Activated CD4-positive, alpha-beta memory T cell treated with anti-CD3 and anti-CD28 coated beads for 36 hours (primary cell): ENCODE data around the gene MAEA. TPM values are rescaled to one million over a fixed set of nuclear protein-coding genes. Genes with fewer than 3 reads are reported as not detected.

Experiments
- CTCF ChIA-PET: fragments of 350-600 bp; sonication (Branson Sonifier 250); formaldehyde crosslinking; loops from one replicate; lab custom pipeline; 2021; ENCODE audit warnings: antibody characterized with exemption, inconsistent platforms; lab: Charles Lee
- POLR2A ChIA-PET: fragments of 350-600 bp; sonication (Branson Sonifier 250); formaldehyde crosslinking; loops from one replicate; lab custom pipeline; 2021; ENCODE audit warnings: antibody characterized with exemption; lab: Charles Lee
- DNase-seq: peaks from one replicate; pipeline ENCODE4 v3.0.0-alpha.2; 2020
- H3K27ac Mint-ChIP-seq: one replicate; pipeline ENCODE4 v1.8.0; 2021; ENCODE audit warnings: mixed read lengths
- H3K27me3 Mint-ChIP-seq: one replicate; pipeline ENCODE4 v1.8.0; 2021; ENCODE audit warnings: mixed read lengths
- H3K36me3 Mint-ChIP-seq: one replicate; pipeline ENCODE4 v1.8.0; 2021; ENCODE audit warnings: mixed read lengths
- H3K4me1 Mint-ChIP-seq: one replicate; pipeline ENCODE4 v1.8.0; 2021; ENCODE audit warnings: low read depth, mixed read lengths
- H3K4me3 Mint-ChIP-seq: one replicate; pipeline ENCODE4 v1.8.0; 2021; ENCODE audit warnings: mild to moderate bottlenecking, mixed read lengths
- H3K9me3 Mint-ChIP-seq: one replicate; pipeline ENCODE4 v1.8.0; 2021; ENCODE audit warnings: mixed read lengths
- intact Hi-C: fragments of 100-400 bp; cut with micrococcal nuclease; formaldehyde crosslinking; loops from one replicate; pipeline ENCODE4 v1.15.1; 2023
- total RNA-seq, 2 experiments: library from RNA; stranded (reverse); gene quantifications; one replicate each; pipeline ENCODE4 v1.2.3, GENCODE V29; 2021

The MAEA gene
- total RNA-seq, 2 experiments from 2014 or later = 47.3 to 50.3 TPM

- POLR2A ChIA-PET = interaction anchor here (1.0 to 3.5 kb wide), 6 partner anchors 12 to 176 kb away, joined by 3 to 45 read pairs (median 6); partner anchors contain the start of genes CTBP1 and MAEA
- Mint-ChIP-seq H3K27me3 (no peaks in the 10 kb centered on the region), H3K4me3 (peak within 1 kb of the TSS; percentile 82), H3K9me3 (no peaks in the 10 kb centered on the region), H3K36me3 (peaks cover 7% of the 10 kb centered on the region), H3K27ac (peak within 1 kb of the TSS; percentile 90), H3K4me1 (peaks cover 50% of the 10 kb centered on the region)
- intact Hi-C loops = loop anchor here (1.0 to 5.0 kb wide), 12 partner anchors 16 to 414 kb away; partner anchors contain the start of genes FGFRL1, GAK, MAEA and SLBP
- DNase-seq = peak; percentile 100
- CTCF ChIA-PET = interaction anchor here (0.7 to 3.3 kb wide), 12 partner anchors 9 to 376 kb away, joined by 3 to 17 read pairs (median 4); partner anchors contain the start of genes CTBP1 and MAEA
These were observed 57.2 kb downstream of the MAEA start, which contains the start of gene UVSSA for GRCh38 chr4:1346781-1347409. Gene UVSSA (plus strand): TSS chr4:1347208. CDS start chr4:1348092, 884 bp downstream.

- Mint-ChIP-seq H3K27ac (peak overlapping the region; percentile 90), H3K4me1 (peaks cover 47% of the 10 kb centered on the region), H3K36me3 (peaks cover 7% of the 10 kb centered on the region), H3K4me3 (peak overlapping the region; percentile 77), H3K27me3 (no peaks in the 10 kb centered on the region), H3K9me3 (no peaks in the 10 kb centered on the region)
- ChIA-PET POLR2A (interaction anchor here (1.0 to 3.5 kb wide), 4 partner anchors 13 to 176 kb away, joined by 3 to 45 read pairs (median 15); partner anchors contain the start of genes CTBP1 and MAEA), CTCF (interaction anchor here (0.8 to 3.3 kb wide), 13 partner anchors 9 to 376 kb away, joined by 3 to 17 read pairs (median 3); partner anchors contain the start of genes CTBP1 and MAEA)
- intact Hi-C loops = loop anchor here (1.0 to 5.0 kb wide), 11 partner anchors 17 to 415 kb away; partner anchors contain the start of genes FGFRL1, GAK, MAEA and SLBP
- peak; percentile 66 for DNase-seq
These were observed 57.7 kb downstream of the MAEA start for GRCh38 chr4:1347410-1347864.

- DNase-seq = no peak
- no peaks in the 10 kb centered on the region for H3K9me3 Mint-ChIP-seq
- ChIA-PET POLR2A (interaction anchor here (1.7 to 3.5 kb wide), 3 partner anchors 13 to 99 kb away, joined by 5 to 45 read pairs (median 25); partner anchors contain the start of genes CTBP1 and MAEA), CTCF (interaction anchor here (0.8 to 3.3 kb wide), 6 partner anchors 15 to 217 kb away, joined by 3 to 17 read pairs (median 3); no protein-coding TSS in a partner anchor)
- H3K27ac Mint-ChIP-seq = peak overlapping the region; percentile 90
- H3K36me3 Mint-ChIP-seq = peaks cover 7% of the 10 kb centered on the region
- intact Hi-C loops = loop anchor here (5.0 kb wide), 4 partner anchors 41 to 234 kb away; no protein-coding TSS in a partner anchor
- no peaks in the 10 kb centered on the region for H3K27me3 Mint-ChIP-seq
- H3K4me3 Mint-ChIP-seq = peak overlapping the region; percentile 77
- H3K4me1 Mint-ChIP-seq = peaks cover 45% of the 10 kb centered on the region
These were observed 58.4 kb downstream of the MAEA start for GRCh38 chr4:1348014-1348513.

DNA sequence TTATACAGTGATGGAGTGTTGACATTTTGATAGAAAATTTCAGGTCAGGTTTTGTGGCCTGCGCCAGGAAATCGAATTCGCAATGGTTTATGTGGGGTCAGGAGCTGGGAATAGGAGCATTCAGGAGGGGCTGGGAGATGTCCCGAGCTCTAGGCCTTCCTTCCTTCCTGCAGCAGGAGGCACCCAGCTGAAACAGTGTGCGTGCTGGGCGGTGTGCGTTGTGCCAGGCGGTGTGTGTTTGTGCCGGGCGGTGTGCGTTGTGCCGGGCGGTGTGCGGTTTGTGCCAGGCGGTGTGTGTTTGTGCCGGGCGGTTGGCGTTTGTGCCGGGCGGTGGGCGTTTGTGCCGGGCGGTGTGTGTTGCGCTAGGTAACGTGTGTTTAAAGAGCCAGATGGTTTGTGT is 59.1 kb downstream of the MAEA start:
- Mint-ChIP-seq H3K36me3 (peaks cover 7% of the 10 kb centered on the region), H3K27ac (peak overlapping the region; percentile 90), H3K27me3 (no peaks in the 10 kb centered on the region), H3K4me1 (peaks cover 43% of the 10 kb centered on the region), H3K4me3 (peak overlapping the region; percentile 77), H3K9me3 (no peaks in the 10 kb centered on the region)
- intact Hi-C loops = loop anchor here (5.0 kb wide), 4 partner anchors 41 to 234 kb away; no protein-coding TSS in a partner anchor
- CTCF ChIA-PET = interaction anchor here (0.6 to 2.2 kb wide), 4 partner anchors 63 to 218 kb away, joined by 3 to 9 read pairs (median 3); no protein-coding TSS in a partner anchor
- DNase-seq = no peak
- POLR2A ChIA-PET = no interaction called here

GRCh38 chr4:1349359-1350168 is 59.9 kb downstream of the MAEA start:
- H3K27ac Mint-ChIP-seq = peak overlapping the region; percentile 42
- CTCF ChIA-PET = interaction anchor here (0.6 to 2.2 kb wide), 2 partner anchors 64 to 219 kb away, joined by 3 to 9 read pairs; no protein-coding TSS in a partner anchor
- peaks cover 6% of the 10 kb centered on the region for H3K36me3 Mint-ChIP-seq
- no peaks in the 10 kb centered on the region for H3K9me3 Mint-ChIP-seq
- intact Hi-C loops = loop anchor here (2.0 to 5.0 kb wide), 5 partner anchors 42 to 233 kb away; no protein-coding TSS in a partner anchor
- POLR2A ChIA-PET = no interaction called here
- H3K4me3 Mint-ChIP-seq = no peak overlapping the region
- no peak for DNase-seq
- H3K4me1 Mint-ChIP-seq = peaks cover 41% of the 10 kb centered on the region
- no peaks in the 10 kb centered on the region for H3K27me3 Mint-ChIP-seq

GRCh38 chr4:1350169-1350520 is 60.5 kb downstream of the MAEA start:
- Mint-ChIP-seq H3K27ac (no peak overlapping the region), H3K4me1 (peaks cover 35% of the 10 kb centered on the region), H3K9me3 (no peaks in the 10 kb centered on the region), H3K27me3 (no peaks in the 10 kb centered on the region), H3K4me3 (no peak overlapping the region), H3K36me3 (peaks cover 5% of the 10 kb centered on the region)
- POLR2A ChIA-PET = no interaction called here
- CTCF ChIA-PET = interaction anchor here (0.8 to 1.2 kb wide), 3 partner anchors 32 to 219 kb away, joined by 3 to 10 read pairs (median 5); no protein-coding TSS in a partner anchor
- intact Hi-C loops = loop anchor here (2.0 kb wide), 1 partner anchor 219 kb away; no protein-coding TSS in a partner anchor
- no peak for DNase-seq

DNA sequence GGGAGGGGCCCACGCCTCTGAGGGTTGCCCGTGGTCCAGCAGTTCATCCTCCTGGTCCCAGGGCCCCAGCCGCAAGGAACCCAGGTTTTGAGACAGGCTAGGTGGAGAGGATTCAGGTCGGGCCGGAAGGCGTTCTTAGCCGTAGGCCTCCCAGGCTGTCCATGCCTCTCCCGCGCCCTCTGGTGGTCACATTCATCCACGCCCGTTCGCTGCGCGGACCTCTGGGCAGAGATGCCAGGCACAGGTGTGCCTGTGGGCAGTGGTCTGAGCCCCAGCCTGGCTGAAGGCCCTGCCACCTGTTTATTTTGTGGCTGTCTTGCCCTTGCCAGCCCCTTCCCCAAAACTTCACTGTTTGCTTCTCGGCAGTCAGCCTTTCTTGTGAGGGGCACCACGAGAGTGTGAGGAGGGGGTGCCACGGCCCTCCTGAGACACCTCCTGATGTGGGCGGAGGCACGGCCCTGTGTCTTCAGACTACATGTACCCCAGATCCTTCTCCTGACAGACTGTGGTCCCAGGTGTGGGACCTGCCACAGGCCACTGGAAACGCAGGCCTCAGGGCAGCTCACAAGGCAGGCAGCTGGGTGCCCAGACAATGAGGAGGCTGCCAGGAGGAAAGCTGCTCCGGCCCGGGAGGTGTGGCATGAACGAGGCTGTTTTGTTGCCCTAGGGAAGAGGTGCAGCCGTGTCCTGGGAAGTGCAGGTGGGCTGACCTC is 62.3 kb downstream of the MAEA start:
- DNase-seq = peak; percentile 94
- H3K4me3 Mint-ChIP-seq = no peak overlapping the region
- ChIA-PET CTCF (interaction anchor here (1.0 to 2.7 kb wide), 8 partner anchors 33 to 277 kb away, joined by 3 to 10 read pairs (median 5); partner anchors contain the start of gene MAEA), POLR2A (no interaction called here)
- peaks cover 7% of the 10 kb centered on the region for H3K36me3 Mint-ChIP-seq
- no peaks in the 10 kb centered on the region for H3K27me3 Mint-ChIP-seq
- intact Hi-C loops = loop anchor here (1.0 to 2.0 kb wide), 2 partner anchors 185 to 221 kb away; no protein-coding TSS in a partner anchor
- peaks cover 31% of the 10 kb centered on the region for H3K4me1 Mint-ChIP-seq
- H3K9me3 Mint-ChIP-seq = no peaks in the 10 kb centered on the region
- peak overlapping the region; percentile 20 for H3K27ac Mint-ChIP-seq

DNA sequence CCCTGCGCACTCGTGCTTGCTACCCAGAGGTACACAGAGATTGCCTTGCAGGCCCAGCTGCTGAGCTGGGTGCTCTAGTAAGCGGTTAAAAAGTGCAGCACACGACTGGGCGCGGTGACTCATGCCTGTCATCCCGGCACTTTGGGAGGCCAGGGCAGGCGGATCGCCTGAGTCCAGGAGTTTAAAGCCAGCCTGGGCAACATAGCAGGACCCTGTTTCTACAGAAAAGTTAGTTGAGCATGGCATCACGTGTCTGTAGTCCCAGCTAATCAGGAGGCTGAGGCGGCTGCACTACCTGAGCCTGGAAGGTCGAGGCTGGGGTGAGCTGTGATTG is 62.8 kb downstream of the MAEA start:
- no peak overlapping the region for H3K4me3 Mint-ChIP-seq
- H3K27ac Mint-ChIP-seq = no peak overlapping the region
- ChIA-PET CTCF (interaction anchor here (1.0 to 2.7 kb wide), 8 partner anchors 34 to 277 kb away, joined by 3 to 10 read pairs (median 5); partner anchors contain the start of gene MAEA), POLR2A (no interaction called here)
- H3K27me3 Mint-ChIP-seq = no peaks in the 10 kb centered on the region
- H3K36me3 Mint-ChIP-seq = peaks cover 7% of the 10 kb centered on the region
- no peaks in the 10 kb centered on the region for H3K9me3 Mint-ChIP-seq
- intact Hi-C loops = no loop called here
- peaks cover 31% of the 10 kb centered on the region for H3K4me1 Mint-ChIP-seq
- DNase-seq = no peak

GRCh38 chr4:1353186-1354055 is 63.7 kb downstream of the MAEA start:
- no peaks in the 10 kb centered on the region for H3K27me3 Mint-ChIP-seq
- DNase-seq = no peak
- no peak overlapping the region for H3K27ac Mint-ChIP-seq
- ChIA-PET POLR2A (no interaction called here), CTCF (interaction anchor here (0.6 to 2.7 kb wide), 8 partner anchors 11 to 379 kb away, joined by 3 to 10 read pairs (median 4); partner anchors contain the start of gene MAEA)
- H3K4me1 Mint-ChIP-seq = peaks cover 23% of the 10 kb centered on the region
- intact Hi-C loops = no loop called here
- H3K9me3 Mint-ChIP-seq = no peaks in the 10 kb centered on the region
- H3K4me3 Mint-ChIP-seq = no peak overlapping the region
- peaks cover 7% of the 10 kb centered on the region for H3K36me3 Mint-ChIP-seq
